Activated T-cell treated with anti-CD3 and anti-CD28 coated beads, Interleukin-2, amount 50 U/mL, for 72 hours (primary cell): ENCODE results near the gene NCBP3. TPM values are rescaled to one million over a fixed set of nuclear protein-coding genes. Genes with fewer than 3 reads are reported as not detected.
A peak's percentile ranks its signal among the peaks of the same experiment; 100 is the strongest.

Experiments used
- ATAC-seq, 2 donors: fragments of 150-1000 bp; cut with Tn5 transposase; replicated peaks in 1 of 2; 2 replicates each; pipeline ENCODE4 v1.10.0; 2021; ENCODE audit warnings: moderate library complexity in 2 of 2, mild to moderate bottlenecking in 1 of 2
- DNase-seq, 2 donors: peaks; one replicate each; pipeline ENCODE4 v3.0.0; 2021 to 2022; ENCODE audit warnings: mixed read lengths in 1 of 2
- H3K27ac Mint-ChIP-seq: one replicate; pipeline ENCODE4 v1.8.0; 2022; ENCODE audit warnings: mild to moderate bottlenecking, moderate library complexity, mixed read lengths
- H3K27me3 Mint-ChIP-seq: one replicate; pipeline ENCODE4 v1.8.0; 2022; ENCODE audit warnings: low read depth, mixed read lengths
- H3K36me3 Mint-ChIP-seq, 2 donors: one replicate each; pipeline ENCODE4 v1.8.0; 2022; ENCODE audit warnings: mixed read lengths in 2 of 2, mild to moderate bottlenecking in 1 of 2; ENCODE audit not compliant: insufficient read depth in 2 of 2
- H3K4me1 Mint-ChIP-seq: one replicate; pipeline ENCODE4 v1.8.0; 2022; ENCODE audit warnings: low read depth, mixed read lengths
- H3K4me3 Mint-ChIP-seq, 2 donors: one replicate each; pipeline ENCODE4 v1.8.0; 2022; ENCODE audit warnings: mild to moderate bottlenecking in 2 of 2, mixed read lengths in 2 of 2, moderate library complexity in 2 of 2
- H3K9me3 Mint-ChIP-seq, 2 donors: one replicate each; pipeline ENCODE4 v1.8.0; 2022; ENCODE audit warnings: mixed read lengths in 2 of 2
- total RNA-seq, 2 donors: library from RNA; stranded (reverse); gene quantifications; one replicate each; pipeline ENCODE4 v1.2.3, GENCODE V29; 2022

Gene NCBP3
- total RNA-seq, 2 donors from 2014 or later, result 65.1 to 65.8 TPM

- H3K4me1 Mint-ChIP-seq, result peaks cover 30% of the 10 kb centered on the region
- peaks cover 18% of the 10 kb centered on the region for H3K27me3 Mint-ChIP-seq
- peaks cover 11 to 12% of the 10 kb centered on the region in 2 donors for H3K36me3 Mint-ChIP-seq
- H3K9me3 Mint-ChIP-seq, result peaks cover 7 to 9% of the 10 kb centered on the region in 2 donors
- ATAC-seq (no peak), DNase-seq (no peak)
- H3K4me3 Mint-ChIP-seq, result no peak overlapping the region
- H3K27ac Mint-ChIP-seq, result no peak overlapping the region
Observed at GRCh38 chr17:3759597-3760216, 86.3 kb downstream of the NCBP3 start.

- peaks cover 6 to 7% of the 10 kb centered on the region in 2 donors for H3K9me3 Mint-ChIP-seq
- peaks cover 13% of the 10 kb centered on the region for H3K4me1 Mint-ChIP-seq
- DNase-seq (no peak), ATAC-seq (no peak)
- H3K27ac Mint-ChIP-seq, result no peak overlapping the region
- H3K27me3 Mint-ChIP-seq, result peaks cover 7% of the 10 kb centered on the region
- H3K4me3 Mint-ChIP-seq, result peak overlapping the region; percentile 64
- peaks cover 7 to 8% of the 10 kb centered on the region in 2 donors for H3K36me3 Mint-ChIP-seq
Observed at GRCh38 chr17:3755335-3756030, 90.6 kb downstream of the NCBP3 start.

- peaks cover 19% of the 10 kb centered on the region for H3K4me1 Mint-ChIP-seq
- peaks cover 2% of the 10 kb centered on the region for H3K27me3 Mint-ChIP-seq
- no peak overlapping the region for H3K27ac Mint-ChIP-seq
- peaks cover 2 to 3% of the 10 kb centered on the region in 2 donors for H3K36me3 Mint-ChIP-seq
- H3K4me3 Mint-ChIP-seq, result peak overlapping the region; percentile 46 to 64
- peak; percentile 83 to 91 for ATAC-seq
- H3K9me3 Mint-ChIP-seq, result peaks cover 2% of the 10 kb centered on the region in 2 donors
- peak; percentile 70 to 79 for DNase-seq
Observed at GRCh38 chr17:3754458-3755334, 91.3 kb downstream of the NCBP3 start.

GRCh38 chr17:3754066-3754457, 92.0 kb downstream of the NCBP3 start:
- H3K27ac Mint-ChIP-seq, result no peak overlapping the region
- no peak for ATAC-seq
- peaks cover 23% of the 10 kb centered on the region for H3K4me1 Mint-ChIP-seq
- no peaks in the 10 kb centered on the region for H3K9me3 Mint-ChIP-seq
- DNase-seq, result no peak
- no peak overlapping the region for H3K4me3 Mint-ChIP-seq
- no peaks in the 10 kb centered on the region for H3K27me3 Mint-ChIP-seq
- no peaks in the 10 kb centered on the region for H3K36me3 Mint-ChIP-seq

GRCh38 chr17:3753624-3754023, 92.4 kb downstream of the NCBP3 start:
- Mint-ChIP-seq H3K4me1 (peaks cover 27% of the 10 kb centered on the region), H3K9me3 (no peaks in the 10 kb centered on the region), H3K27ac (no peak overlapping the region), H3K27me3 (peaks cover 4% of the 10 kb centered on the region), H3K4me3 (no peak overlapping the region), H3K36me3 (no peaks in the 10 kb centered on the region)
- no peak for DNase-seq
- ATAC-seq, result no peak

Other genes starting within 250 kb of the NCBP3 start
- 1 to 10 TPM; 4.1 to 5.1 TPM for gene TRPV1, start 236.8 kb downstream of the NCBP3 start, total RNA-seq
- gene SHPK, start 210.0 kb downstream of the NCBP3 start, total RNA-seq, result 1 to 10 TPM; 9.2 to 9.4 TPM
- gene CTNS, start 209.5 kb downstream of the NCBP3 start, total RNA-seq, result 10 to 100 TPM; 10.5 to 12.1 TPM
- 10 to 100 TPM; 10.6 to 12.3 TPM for gene TAX1BP3, start 177.7 kb downstream of the NCBP3 start, total RNA-seq
- gene EMC6, start 177.4 kb downstream of the NCBP3 start, total RNA-seq, result 10 to 100 TPM; 44.0 to 45.0 TPM
- 10 to 100 TPM; 46.5 to 60.1 TPM for gene P2RX5, start 150.1 kb downstream of the NCBP3 start, total RNA-seq
- 10 to 100 TPM; 23.2 to 25.7 TPM for gene HASPIN, start 122.3 kb downstream of the NCBP3 start, total RNA-seq
- 10 to 100 TPM; 62.1 to 86.3 TPM for gene ITGAE, start 45.1 kb downstream of the NCBP3 start, total RNA-seq
- 1 to 10 TPM; 2.2 to 2.6 TPM for gene CAMKK1, start 46.8 kb upstream of the NCBP3 start, total RNA-seq
- gene P2RX1, start 70.2 kb upstream of the NCBP3 start, total RNA-seq, result 1 to 10 TPM; 1.6 to 2.3 TPM
- gene ATP2A3, start 118.2 kb upstream of the NCBP3 start, total RNA-seq, result 100 to 1,000 TPM; 108 to 109 TPM